Amniotic stem cell (primary cell): ENCODE results near the gene CDH4.
"Not testable (repeated sequence)": the region's sequence is repeated elsewhere in the genome, so short reads cannot be mapped to it uniquely, and the experiment has no call there.

Experiments
- DNase-seq: peaks from one replicate; lab custom pipeline; 2025; lab: John Stamatoyannopoulos, UW

The CDH4 gene

DNA sequence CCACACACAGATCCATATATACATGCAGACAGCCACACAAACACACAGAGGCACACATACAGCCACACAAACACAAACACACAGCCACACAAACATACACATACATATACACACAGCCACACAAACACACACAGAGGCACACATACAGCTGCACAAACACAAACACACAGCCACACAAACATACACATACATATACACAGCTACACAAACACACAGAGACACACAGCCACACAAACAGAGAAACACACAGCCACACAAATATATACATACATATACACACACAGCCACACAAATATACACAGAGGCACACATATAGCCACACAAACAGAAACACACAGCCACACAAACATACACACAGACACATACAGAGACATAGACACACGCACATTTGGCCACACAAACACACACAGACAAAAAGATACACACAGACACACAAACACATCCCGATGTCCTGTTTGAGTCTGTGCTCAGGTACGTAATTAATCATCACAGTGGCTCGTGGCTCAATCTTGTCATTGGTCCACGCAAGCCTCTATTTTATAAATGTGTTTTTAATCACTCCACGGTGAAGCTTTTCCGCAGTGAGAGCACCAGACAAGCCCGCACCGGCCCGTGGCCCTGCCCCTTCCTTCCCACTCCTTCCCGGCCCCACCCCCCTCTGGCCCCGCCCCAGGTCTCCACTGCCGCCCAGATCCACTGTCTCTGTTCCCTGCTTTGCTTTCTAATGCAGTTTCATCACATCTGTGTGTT lies 135.3 kb downstream of the CDH4 start:
- DNase-seq = no peak

DNA sequence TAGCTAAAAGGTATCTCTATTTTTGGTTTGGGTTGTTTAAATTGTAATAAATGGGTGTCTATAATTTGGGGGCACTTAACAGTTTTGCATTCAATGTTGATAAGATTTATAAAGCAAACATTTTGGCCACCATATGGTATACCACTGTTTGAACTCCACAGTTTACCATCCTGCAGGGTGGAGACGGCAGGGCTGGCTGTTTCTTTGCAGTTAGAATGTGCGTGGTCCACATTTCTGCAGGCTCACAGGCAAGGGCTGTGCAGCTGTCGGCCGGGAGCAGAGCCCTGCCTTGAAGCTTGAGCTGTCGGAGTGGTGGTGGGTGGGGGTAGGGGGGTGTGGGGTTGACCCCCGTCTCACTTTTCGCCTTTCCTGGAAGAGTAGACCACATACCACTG lies 135.9 kb downstream of the CDH4 start:
- DNase-seq = no peak

DNA sequence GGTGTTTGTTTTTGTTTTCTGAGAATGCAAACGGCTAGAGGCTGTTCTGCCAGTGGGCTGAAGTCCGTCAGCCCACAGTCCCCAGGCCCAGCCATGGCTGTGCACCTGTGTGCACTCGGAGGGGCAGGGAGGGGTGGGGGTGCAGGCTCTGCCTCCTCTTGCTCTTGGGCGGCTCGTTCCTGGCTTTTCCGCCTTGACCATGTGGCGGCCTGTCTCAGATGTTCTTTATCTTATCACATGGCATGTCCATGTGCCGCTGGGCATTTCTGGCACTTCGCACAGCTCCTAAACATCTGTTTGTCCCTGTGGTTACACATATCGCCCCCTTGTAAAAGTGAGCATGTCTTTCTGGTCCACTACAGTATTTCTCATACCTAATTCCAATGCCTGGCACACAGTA lies 137.0 kb downstream of the CDH4 start:
- no peak for DNase-seq

DNA sequence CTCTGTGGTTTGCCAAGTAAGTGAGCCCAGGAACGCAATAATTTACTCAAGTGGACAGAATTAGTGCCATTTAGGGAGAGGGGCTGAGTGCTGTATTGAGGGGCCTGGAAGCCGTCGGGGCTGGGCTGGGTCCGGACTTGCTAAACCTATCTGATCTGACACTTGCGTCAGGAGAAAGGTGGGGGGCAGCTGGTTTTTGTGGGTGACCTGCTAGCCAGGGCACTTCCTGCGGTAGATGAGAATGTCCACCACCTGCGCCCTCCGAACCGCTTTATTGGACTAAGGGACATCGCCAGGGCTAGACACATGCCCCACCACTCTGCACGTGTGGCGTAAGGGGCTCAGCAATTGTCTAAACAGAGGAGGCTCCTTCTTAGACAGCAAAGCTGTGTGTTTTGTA lies 139.1 kb downstream of the CDH4 start:
- DNase-seq = no peak

DNA sequence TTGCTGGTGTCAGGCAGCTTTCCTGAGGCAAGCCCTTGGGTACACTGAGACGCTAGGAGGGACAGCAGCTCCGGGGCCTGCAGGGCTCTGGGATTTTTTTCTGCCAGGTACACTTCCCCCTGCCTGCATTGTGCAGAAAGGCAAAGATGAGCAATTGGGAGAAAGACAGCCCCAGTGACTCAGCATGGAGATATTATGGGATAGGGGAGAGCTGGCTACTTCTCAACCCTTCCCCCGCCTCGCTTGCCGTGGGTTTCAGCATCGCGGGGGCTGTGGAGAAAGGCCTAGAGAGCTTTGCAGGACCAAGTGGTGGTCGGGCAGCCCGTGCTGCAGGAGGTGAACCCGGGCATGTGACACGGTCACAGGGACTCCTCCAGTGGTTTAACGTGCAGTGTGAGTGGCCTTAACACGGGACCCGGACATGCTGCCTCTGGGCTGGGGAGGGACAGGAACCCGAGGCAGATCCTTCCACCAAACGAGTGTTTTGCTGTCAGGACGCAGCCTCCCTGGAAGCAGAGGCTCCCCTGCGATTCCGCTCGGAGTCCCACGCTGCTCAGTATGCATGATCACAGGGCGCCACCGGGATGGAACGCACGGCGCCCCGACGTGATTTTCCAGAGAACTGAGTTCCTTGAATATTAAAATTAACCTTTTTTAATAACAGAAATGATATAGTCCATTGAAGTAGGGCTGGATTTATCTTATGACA lies 139.9 kb downstream of the CDH4 start:
- no peak for DNase-seq

DNA sequence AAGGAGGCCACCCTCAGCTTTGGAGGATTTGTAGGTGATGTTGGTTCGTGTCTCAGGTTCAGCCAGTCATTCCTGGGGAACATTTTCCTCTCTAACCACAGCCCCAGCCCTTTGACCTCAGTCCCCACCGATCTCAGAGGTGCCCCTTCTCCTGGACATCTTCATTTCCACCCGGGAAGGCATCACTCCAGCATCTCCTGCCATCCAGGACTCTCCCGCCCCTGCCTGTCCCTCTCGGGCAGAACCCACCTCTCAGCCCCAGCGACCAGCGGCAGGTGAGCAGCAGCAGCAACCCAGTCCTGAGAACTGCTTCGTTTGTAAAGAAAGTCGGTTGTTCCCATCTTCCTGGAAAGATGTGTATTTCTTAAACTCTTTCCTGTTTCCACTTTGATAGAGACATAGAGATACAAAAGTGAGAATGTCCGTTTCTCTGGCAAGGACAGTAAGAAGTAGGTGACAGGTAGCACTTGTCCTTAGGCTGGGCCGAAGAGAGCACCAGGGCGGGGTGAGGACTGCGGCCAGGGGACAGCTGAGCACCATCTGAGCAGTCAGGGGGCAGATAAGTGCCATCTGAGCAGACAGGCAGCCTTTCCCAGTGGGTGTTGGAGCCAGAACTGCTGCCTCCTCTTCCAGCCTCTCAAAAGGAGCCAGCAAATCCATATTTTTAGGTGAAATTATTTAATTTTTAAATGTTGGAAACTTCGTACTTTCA lies 142.2 kb downstream of the CDH4 start:
- DNase-seq = no peak

DNA sequence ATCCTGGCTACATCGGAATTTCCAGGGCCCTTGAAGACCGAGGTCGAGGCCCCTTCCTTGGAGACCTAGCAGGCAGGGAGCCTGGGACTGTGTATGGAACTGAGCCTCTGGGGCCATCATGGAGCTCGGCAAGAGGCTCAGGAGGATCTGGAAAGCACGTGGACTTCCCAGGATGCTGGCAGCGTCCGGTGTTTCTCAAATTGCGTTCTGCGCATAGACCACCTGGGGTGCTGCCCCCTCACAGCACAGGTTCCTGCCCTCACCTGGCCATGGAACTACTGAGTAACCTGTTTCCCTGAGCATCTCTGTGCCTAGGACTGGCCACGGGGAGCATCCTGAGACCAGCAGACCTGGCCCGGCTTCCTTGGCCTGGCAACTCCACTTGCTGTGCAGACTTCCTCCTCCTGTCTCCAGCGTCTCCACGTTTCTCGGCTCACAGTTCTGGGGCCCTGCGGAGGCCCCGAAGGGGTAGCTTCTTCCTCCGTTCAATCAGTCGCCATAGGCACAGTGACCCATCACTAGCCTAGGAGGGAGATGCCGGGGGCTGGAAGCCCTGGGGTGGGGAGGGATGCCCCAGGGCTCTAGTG lies 144.3 kb downstream of the CDH4 start:
- no peak for DNase-seq

DNA sequence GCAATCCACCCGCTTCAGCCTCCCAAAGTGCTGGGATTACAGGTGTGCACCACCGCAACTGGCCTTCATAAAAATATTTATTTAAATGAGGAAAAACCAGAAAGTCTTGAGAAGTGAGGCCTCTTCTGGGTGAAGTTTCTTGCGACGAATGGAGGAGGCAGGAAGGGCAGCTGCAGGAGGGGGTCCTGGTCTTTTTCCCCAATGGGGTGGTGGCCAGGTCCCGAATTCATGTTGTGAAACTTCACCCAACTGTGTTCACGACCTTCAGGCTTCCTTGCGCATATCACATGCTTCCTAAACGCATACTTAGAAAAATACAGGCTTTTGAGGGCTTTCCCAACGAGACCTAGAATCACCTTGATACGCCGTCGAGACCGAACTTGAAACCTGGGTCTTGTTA lies 145.1 kb downstream of the CDH4 start:
- no peak for DNase-seq

DNA sequence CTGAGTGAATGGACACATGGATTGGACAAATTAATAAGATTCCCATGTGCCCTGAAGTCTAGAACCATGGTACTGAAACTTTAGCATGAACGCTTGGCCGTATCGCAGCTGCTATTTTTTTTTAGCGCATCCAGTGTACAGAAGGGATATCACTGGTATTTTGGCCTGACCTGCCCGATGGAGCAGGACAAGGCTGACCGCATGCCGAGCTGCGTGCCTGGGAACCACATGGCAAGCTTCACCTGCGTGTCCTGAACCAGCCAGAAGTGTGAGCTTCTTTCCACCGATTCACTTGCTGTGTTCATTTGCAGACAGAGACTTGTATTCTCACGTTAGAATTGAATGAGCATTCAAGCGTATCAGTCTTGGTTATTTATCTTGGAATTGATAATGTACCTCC lies 145.7 kb downstream of the CDH4 start:
- no peak for DNase-seq

DNA sequence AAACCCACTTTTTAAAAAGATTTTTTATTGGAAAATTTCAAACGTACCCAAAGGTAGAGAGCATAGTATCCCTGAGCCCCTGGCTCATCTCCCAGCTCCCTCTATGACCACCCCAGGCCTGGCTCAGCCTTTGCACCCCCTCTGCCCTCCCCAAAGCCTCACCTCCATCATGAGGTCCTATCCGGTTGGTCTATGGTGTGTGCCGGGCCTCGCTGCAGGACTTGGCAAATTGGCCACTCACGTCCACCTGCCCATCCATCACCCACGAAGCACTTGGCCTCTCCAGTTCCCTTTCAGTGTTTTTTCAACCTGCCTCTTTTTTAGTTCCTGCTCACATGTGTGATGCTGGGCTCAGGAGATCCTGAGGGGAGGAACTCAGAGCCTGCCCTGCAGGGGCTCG lies 147.4 kb downstream of the CDH4 start:
- DNase-seq = no peak

DNA sequence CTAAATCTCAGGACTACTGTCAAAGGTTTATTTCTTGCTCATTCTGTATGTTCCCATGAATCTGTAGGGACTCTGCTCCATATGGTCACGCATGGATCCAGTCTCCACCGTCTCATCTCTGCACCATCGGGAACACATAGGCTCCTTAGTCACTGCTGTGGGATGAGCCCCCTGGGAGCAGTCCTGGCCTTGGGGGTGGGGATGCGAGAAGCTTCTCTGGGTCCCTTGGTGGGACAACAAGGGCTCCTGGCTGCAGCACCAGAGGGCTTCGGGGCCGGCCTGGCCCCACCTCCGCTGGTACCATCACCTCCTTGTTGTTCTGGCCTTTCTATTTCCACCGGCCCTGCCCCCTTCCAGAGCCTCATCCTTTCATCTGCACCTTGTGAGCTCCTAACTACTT lies 148.4 kb downstream of the CDH4 start:
- no peak for DNase-seq

DNA sequence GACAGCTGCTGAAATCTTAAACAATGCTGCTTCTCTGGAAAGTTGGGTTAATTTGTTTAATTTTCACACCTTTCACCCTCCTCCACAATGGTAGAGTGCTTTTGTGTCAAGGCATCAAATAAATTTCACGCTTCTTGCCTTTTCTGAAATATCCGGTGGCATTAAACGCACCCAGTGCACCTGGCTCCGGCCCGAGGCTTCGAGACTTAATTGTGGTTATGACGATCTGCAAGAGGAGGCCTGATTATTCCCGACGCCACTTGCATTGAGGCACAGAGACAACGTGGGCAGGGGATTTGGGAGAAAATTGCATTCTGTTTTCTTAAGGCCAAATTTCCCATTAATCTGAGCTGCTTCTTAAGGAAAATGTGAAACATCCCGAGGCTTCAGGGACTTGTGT lies 152.2 kb downstream of the CDH4 start:
- DNase-seq = no peak

DNA sequence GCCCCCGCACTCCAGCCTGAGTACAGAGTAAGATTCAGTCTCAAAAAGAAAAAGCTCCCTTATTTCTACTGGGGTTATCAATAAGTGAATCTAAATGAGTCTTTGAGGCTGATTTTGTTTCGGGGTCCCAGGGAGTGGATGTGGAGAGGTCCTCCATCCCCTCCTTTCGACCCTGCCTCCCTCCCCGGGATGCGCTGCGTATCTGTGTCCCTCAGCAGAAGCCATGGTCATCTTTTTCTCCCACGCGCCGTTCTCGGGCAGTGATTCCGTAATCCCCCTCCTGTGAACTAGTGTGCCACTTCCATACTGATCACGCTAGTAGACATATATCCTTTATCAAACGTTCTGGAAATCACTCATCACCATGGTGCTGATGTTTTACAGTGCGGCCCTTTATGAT lies 152.9 kb downstream of the CDH4 start:
- DNase-seq = no peak

DNA sequence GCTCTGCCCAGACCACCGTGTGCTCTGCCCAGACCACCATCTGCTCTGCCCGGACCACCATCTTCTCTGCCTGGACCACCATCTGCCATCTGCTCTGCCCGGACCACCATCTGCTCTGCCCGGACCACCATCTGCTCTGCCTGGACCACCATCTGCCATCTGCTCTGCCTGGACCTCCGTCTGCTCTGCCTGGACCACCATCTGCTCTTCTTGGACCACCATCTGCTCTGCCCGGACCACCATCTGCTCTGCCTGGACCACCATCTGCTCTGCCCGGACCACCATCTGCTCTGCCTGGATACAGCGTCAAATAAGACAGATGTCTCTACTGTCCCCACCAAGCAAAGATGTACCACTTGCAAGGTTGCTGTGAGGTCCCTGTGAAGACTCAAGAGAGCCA lies 154.7 kb downstream of the CDH4 start:
- not testable (repeated sequence) for DNase-seq

DNA sequence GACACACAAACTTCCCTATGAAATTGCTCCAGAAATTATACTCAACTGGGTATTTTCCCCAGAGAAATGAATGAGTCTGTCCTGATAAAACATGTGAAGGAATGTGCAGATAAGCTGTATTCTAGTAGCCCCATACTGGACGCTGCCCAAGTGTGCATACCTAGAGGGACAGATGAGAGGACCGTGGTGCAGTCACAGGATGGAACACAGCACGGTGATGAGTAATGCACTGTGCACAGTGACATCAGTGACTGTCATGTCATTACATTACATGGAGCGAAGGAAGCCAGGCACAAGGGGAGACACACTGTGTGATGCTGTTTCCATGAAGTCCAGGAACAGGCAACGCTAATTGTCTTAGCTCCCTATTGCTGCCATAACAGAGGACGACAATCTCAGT lies 155.5 kb downstream of the CDH4 start:
- no peak for DNase-seq

DNA sequence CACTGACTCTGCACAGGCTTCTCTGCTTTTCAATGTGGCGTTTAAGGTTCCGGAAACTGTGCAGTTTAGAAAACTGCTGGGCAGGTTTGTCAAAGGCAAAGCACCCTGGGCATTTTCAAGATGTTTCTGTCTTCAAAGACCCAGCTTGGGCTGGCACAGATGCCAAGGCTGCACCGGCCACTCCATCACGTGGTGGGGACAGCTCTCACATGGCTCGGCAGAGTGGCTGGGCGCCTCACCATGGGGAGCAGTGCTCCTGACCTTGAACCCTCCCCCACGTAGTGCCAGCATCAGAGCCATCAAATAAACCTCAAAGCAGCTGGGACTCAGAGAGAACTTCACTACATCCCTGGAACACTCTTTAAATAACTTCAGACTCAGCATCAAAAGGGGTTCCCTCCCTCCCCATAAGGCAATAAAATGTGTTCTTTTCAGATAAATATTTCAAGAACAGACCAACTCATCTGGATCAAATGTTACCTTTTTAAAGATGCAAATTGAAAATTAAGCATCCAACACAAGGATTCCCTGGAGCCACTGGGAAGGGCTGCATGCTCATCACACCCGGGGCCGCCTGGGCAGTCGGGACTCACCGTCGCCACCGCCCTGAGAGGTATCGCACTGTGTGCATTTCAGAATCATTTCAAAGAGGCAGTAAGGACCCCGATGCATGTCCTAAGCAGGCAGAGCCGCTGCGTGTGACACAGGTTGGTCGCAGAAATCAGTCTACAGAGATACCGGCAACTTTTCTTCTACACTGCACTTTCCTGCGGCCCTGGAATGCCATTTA lies 157.1 kb downstream of the CDH4 start:
- no peak for DNase-seq

DNA sequence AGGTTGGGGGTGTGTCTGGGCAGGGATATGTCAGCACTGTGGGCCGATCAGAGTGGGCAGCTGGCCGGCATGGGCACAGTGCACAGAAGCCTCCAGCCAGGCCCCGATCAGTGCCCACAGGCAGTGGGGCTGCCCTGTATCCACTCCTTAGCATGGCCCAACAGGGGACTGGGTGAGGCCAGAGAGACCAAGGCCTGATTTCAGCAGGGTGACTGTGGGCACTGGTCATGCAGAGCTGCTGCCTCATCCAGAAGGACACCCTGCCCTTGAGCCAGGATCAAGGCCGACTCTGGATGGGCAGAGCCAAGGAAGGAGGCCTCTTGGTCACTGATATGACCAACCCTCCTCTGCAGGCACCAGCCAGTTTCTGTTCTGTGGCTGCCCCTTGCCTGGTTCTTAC lies 159.7 kb downstream of the CDH4 start:
- DNase-seq = no peak

DNA sequence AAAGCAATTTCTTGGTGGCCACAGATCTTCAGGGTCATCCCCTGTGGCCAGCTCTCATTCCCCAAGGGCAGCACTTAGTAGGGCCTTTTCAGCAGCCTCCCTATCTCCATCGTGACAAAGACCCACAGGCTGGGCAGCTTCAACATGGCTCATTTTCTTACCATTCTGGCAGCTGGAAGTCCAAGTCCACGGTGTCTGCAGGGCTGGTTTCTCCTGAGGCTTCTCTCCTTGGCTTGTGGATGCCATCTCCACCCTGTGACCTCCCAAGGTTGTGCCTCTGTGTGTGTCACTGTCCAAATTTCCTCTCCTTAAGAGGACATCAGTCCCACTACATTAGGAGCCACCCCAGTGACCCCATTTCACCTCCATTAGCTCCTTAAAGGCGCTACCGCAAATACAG lies 161.7 kb downstream of the CDH4 start:
- no peak for DNase-seq

DNA sequence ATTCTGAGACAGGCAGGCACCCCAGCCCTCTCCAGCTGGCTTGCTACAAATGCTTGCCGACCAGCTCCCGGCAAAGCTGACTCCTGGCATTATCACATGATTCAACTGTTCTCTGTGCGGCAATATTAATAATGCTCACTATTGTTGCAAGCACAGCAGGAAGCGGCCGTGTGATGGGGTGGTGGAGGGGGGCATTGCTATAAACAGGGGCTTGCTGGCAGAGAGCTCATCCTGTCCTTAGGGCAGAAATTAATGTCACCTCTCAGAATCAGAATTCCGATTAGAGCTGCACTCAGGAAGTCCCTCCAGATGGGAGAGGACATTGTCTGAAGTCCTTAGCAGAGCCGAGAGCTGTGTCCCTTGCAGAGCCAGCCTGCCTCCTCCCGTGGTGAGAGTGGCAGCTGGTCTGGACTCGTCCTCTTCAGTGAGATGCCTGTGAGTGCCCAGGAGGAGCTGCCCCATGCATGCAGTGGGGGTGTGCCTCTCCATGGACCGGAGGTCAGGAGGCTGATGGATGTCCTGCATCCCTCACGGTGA lies 162.5 kb downstream of the CDH4 start:
- no peak for DNase-seq

DNA sequence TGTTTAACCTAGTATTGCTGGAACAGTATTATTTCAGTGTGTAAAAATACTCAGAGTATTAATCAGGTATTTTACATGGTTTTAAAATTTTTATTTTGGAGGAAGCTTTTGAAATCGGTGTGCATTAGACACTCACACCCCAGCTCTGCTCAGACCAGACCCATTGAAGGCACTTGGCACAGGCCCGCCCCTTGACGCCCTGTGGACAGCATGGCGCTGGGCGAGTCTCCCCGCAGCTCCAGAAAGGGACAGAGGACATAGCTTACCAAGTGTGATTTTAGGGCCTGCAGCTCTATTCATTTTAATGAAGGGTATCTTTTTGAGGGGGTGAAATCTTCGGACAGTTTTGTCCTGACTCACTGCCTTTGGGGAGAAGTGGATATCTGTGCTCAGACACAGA lies 164.5 kb downstream of the CDH4 start:
- no peak for DNase-seq

DNA sequence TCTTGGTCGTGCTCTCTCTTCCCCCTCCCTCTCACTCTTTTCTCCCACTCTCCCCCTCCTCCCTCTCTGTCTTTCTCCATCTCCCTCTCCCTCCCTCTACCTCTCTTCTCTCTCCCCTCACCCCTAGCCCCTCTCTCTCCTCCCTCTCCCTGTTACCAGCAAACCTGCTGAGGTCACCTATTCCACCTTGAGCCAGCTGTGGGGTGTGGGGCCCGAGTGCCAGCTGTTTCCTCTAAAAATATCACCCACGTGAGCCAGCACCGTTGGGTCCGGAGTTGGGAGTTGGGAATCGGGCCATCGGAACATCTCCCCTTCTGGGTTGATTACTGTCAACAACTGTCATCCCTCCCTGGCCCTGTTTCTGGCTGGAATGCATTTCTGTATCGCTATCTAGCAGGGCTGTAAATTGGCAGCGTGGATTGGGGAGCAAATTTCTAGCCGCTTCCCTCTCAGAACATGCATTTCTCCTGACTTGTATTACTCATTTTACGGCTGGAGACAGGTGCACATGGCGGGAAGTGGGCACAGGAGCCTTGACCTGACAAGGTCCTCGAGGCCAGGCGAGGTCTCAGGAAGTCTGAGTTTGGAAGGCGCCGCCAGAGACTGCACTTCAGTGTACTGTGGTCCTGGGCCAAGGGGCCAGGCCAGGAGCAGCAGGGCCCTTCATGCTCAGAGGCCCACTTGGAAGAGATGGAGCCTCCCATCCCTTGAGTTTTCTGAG lies 165.3 kb downstream of the CDH4 start:
- DNase-seq = no peak
